ENCODE data around the gene NUDT22.
A peak's percentile ranks its signal among the peaks of the same experiment; 100 is the strongest.

NUDT22 gene

GRCh38 chr11:64207256-64208085, 18.6 kb upstream of the NUDT22 start:
- peak; percentile 79 to 84 for DNase-seq

GRCh38 chr11:64208086-64208795, 17.8 kb upstream of the NUDT22 start:
- no peak for DNase-seq

- no peak for DNase-seq
These were observed 17.1 kb upstream of the NUDT22 start for GRCh38 chr11:64208796-64209562.

GRCh38 chr11:64209563-64209843, 16.6 kb upstream of the NUDT22 start:
- DNase-seq: no peak

GRCh38 chr11:64210301-64211020, 15.6 kb upstream of the NUDT22 start:
- DNase-seq: no peak

GRCh38 chr11:64211181-64211872, 14.7 kb upstream of the NUDT22 start:
- no peak for DNase-seq

GRCh38 chr11:64216879-64217278, 9.2 kb upstream of the NUDT22 start:
- no peak for DNase-seq

- DNase-seq: no peak
These were observed 7.3 kb upstream of the NUDT22 start for GRCh38 chr11:64218628-64219353.

GRCh38 chr11:64219354-64219684, 6.8 kb upstream of the NUDT22 start:
- no peak for DNase-seq

- no peak for DNase-seq
These were observed 6.3 kb upstream of the NUDT22 start for GRCh38 chr11:64219755-64220154.

- DNase-seq: no peak
These were observed 5.8 kb upstream of the NUDT22 start for GRCh38 chr11:64220271-64220670.

GRCh38 chr11:64220798-64221197, 5.3 kb upstream of the NUDT22 start:
- DNase-seq: no peak

GRCh38 chr11:64222651-64223000, 3.4 kb upstream of the NUDT22 start:
- no peak for DNase-seq

- DNase-seq: no peak
These were observed 2.9 kb upstream of the NUDT22 start for GRCh38 chr11:64223001-64223651.

- no peak for DNase-seq
These were observed 1.8 kb upstream of the NUDT22 start for GRCh38 chr11:64224151-64224890.

- no peak for DNase-seq
These were observed 1.0 kb upstream of the NUDT22 start for GRCh38 chr11:64224891-64225607.

GRCh38 chr11:64226507-64227051, 505 bp downstream of the NUDT22 start:
- peak; percentile 32 to 46 for DNase-seq

GRCh38 chr11:64227405-64227956, 1.4 kb downstream of the NUDT22 start:
- no peak for DNase-seq

- DNase-seq: no peak
These were observed 3.1 kb downstream of the NUDT22 start for GRCh38 chr11:64229090-64229743.
